Effector memory CD4-positive, alpha-beta T cell (primary cell): ENCODE data around the gene LYPLA2.
"Not testable (repeated sequence)": the region's sequence is repeated elsewhere in the genome, so short reads cannot be mapped to it uniquely, and the experiment has no call there.

Experiments used
- DNase-seq, 3 donors: peaks; one replicate each; pipeline ENCODE4 v3.0.0-alpha.2; 2020
- H3K27ac ChIP-seq: 2 replicates; pipeline ENCODE4 v1.7.0; 2013; ENCODE audit warnings: mild to moderate bottlenecking, low read length, moderate library complexity; ENCODE audit not compliant: insufficient read depth, poor library complexity, severe bottlenecking
- H3K27me3 ChIP-seq: replicated peaks from 2 replicates; pipeline ENCODE4 v1.7.0; 2013; ENCODE audit warnings: mild to moderate bottlenecking, low read length; ENCODE audit not compliant: insufficient read depth, control insufficient read depth, poor library complexity, severe bottlenecking
- H3K36me3 ChIP-seq: 2 replicates; pipeline ENCODE4 v1.7.0; 2013; ENCODE audit warnings: mild to moderate bottlenecking, low read length, moderate library complexity; ENCODE audit not compliant: control insufficient read depth, insufficient read depth
- H3K4me1 ChIP-seq: 2 replicates; pipeline ENCODE4 v1.7.0; 2013; ENCODE audit warnings: low read length, mild to moderate bottlenecking; ENCODE audit not compliant: control insufficient read depth, insufficient read depth, poor library complexity, severe bottlenecking
- H3K4me3 ChIP-seq: 2 replicates; pipeline ENCODE4 v1.7.0; 2013; ENCODE audit warnings: low read length, low read depth, mild to moderate bottlenecking; ENCODE audit not compliant: insufficient read depth, poor library complexity, severe bottlenecking
- H3K9me3 ChIP-seq: 2 replicates; pipeline ENCODE4 v1.7.0; 2013; ENCODE audit warnings: mild to moderate bottlenecking, low read length, moderate library complexity; ENCODE audit not compliant: control insufficient read depth

Gene LYPLA2

GRCh38 chr1:23777979-23778814, 12.7 kb upstream of the LYPLA2 start, which contains the start of gene PITHD1:
TSS of gene PITHD1 (plus strand) at chr1:23778418. CDS start at chr1:23778516, 98 bp downstream.
- Histone ChIP-seq H3K4me3 (peak within 1 kb of the TSS; percentile 81), H3K27ac (peak within 1 kb of the TSS; percentile 89), H3K36me3 (peaks cover 6% of the 10 kb centered on the region), H3K27me3 (no peaks in the 10 kb centered on the region), H3K9me3 (no peaks in the 10 kb centered on the region), H3K4me1 (peaks cover 22% of the 10 kb centered on the region)
- peak; percentile 73 to 74 (median 74) for DNase-seq

GRCh38 chr1:23779826-23780371, 11.0 kb upstream of the LYPLA2 start:
- Histone ChIP-seq H3K4me1 (peaks cover 22% of the 10 kb centered on the region), H3K36me3 (peaks cover 6% of the 10 kb centered on the region), H3K4me3 (no peak overlapping the region), H3K27ac (no peak overlapping the region), H3K27me3 (no peaks in the 10 kb centered on the region), H3K9me3 (no peaks in the 10 kb centered on the region)
- DNase-seq: no peak

- H3K36me3 ChIP-seq: peaks cover 28% of the 10 kb centered on the region
- H3K4me3 ChIP-seq: not testable (repeated sequence)
Measured at GRCh38 chr1:23783141-23783540, 7.8 kb upstream of the LYPLA2 start.

DNA sequence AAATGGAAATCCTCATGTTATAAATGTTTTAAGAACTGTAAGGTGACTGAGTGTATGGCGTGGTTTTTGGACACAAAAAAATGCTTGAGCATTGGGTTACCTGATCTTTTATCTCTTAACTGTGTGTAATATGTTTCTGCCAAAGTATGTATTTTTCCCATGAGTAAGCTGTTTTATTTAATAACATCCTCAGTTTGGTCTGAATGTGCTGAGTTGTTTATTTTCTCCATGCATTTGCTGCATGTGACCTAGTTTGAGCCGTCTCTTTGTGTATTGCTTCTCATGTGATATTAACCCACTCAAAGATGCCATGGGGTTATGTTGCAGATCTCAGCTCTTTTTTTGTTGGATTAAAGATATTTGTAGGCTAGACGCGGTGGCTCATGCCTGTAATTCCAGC, 6.1 kb upstream of the LYPLA2 start:
- Histone ChIP-seq H3K9me3 (no peaks in the 10 kb centered on the region), H3K4me3 (no peak overlapping the region), H3K27ac (no peak overlapping the region), H3K4me1 (peaks cover 5% of the 10 kb centered on the region), H3K27me3 (no peaks in the 10 kb centered on the region), H3K36me3 (peaks cover 28% of the 10 kb centered on the region)
- no peak for DNase-seq

More at GRCh38 chr1:23783141-23783540, 7.8 kb upstream of the LYPLA2 start:
- not testable (repeated sequence) for DNase-seq, H3K27me3 ChIP-seq, H3K27ac ChIP-seq, H3K9me3 ChIP-seq
- H3K4me1 ChIP-seq: peaks cover 16% of the 10 kb centered on the region

GRCh38 chr1:23787701-23788100, 3.2 kb upstream of the LYPLA2 start:
- Histone ChIP-seq H3K36me3 (peaks cover 22% of the 10 kb centered on the region), H3K27ac (no peak overlapping the region), H3K27me3 (no peaks in the 10 kb centered on the region), H3K4me3 (no peak overlapping the region), H3K9me3 (no peaks in the 10 kb centered on the region), H3K4me1 (peaks cover 16% of the 10 kb centered on the region)
- DNase-seq: no peak

DNA sequence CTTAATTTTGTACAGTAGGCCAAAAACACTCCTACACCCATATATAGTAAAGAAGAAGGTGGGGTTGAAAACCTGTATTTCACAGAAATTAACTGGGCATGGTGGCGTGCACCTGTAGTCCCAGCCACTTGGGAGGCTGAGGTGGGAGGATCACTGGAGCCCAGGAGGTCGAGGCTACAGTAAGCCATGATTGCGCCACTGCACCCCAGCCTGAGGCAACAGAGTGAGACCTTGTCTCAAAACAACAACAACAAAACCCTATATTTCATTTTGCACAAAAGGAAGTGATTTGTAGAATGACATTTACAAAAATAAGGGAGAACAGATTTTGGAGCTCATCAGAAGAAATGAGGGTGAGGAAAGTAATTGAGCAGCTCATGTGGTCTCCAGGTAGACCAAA, 2.2 kb upstream of the LYPLA2 start:
- no peak overlapping the region for H3K27ac ChIP-seq
- H3K27me3 ChIP-seq: no peaks in the 10 kb centered on the region
- peaks cover 27% of the 10 kb centered on the region for H3K36me3 ChIP-seq

DNA sequence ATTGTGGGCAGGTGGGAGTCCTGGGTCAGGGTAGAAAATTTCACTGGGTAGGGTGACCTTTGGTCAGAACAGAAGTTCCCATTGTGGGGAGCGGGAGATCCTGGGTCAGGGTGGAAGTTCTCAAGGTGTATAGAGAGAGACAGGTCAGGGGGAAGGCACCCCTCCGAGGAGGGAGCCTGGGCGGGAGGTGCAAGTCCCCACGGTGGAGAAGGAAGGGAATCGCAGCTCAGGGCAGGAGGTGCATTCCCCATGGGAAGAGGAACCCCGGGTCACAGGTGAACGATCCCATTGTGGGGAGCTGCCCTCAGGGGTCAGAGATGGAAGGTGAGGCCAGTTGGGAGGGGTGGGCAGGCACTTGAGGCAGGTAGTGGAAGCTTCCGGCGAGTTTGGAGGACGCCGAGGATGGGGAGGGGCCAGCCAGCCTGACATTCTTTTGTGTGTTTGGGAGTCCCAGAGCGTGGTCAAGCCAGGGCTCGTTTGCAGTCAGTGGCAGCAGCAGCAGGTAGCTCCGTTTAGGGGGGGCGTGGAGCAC, 637 bp downstream of the LYPLA2 start:
- peak overlapping the region; percentile 85 for H3K4me3 ChIP-seq
- no peaks in the 10 kb centered on the region for H3K27me3 ChIP-seq
- peak overlapping the region; percentile 83 for H3K27ac ChIP-seq
- peaks cover 16% of the 10 kb centered on the region for H3K4me1 ChIP-seq
- H3K36me3 ChIP-seq: peaks cover 28% of the 10 kb centered on the region
- no peak for DNase-seq
- no peaks in the 10 kb centered on the region for H3K9me3 ChIP-seq

More for the DNA sequence above, 2.2 kb upstream of the LYPLA2 start:
- peaks cover 16% of the 10 kb centered on the region for H3K4me1 ChIP-seq
- no peak overlapping the region for H3K4me3 ChIP-seq
- DNase-seq: no peak
- H3K9me3 ChIP-seq: no peaks in the 10 kb centered on the region

GRCh38 chr1:23792151-23792945, 1.4 kb downstream of the LYPLA2 start:
- Histone ChIP-seq H3K27me3 (no peaks in the 10 kb centered on the region), H3K4me3 (no peak overlapping the region), H3K36me3 (peaks cover 26% of the 10 kb centered on the region), H3K9me3 (no peaks in the 10 kb centered on the region), H3K4me1 (peaks cover 16% of the 10 kb centered on the region), H3K27ac (peak overlapping the region; percentile 83)
- DNase-seq: no peak

DNA sequence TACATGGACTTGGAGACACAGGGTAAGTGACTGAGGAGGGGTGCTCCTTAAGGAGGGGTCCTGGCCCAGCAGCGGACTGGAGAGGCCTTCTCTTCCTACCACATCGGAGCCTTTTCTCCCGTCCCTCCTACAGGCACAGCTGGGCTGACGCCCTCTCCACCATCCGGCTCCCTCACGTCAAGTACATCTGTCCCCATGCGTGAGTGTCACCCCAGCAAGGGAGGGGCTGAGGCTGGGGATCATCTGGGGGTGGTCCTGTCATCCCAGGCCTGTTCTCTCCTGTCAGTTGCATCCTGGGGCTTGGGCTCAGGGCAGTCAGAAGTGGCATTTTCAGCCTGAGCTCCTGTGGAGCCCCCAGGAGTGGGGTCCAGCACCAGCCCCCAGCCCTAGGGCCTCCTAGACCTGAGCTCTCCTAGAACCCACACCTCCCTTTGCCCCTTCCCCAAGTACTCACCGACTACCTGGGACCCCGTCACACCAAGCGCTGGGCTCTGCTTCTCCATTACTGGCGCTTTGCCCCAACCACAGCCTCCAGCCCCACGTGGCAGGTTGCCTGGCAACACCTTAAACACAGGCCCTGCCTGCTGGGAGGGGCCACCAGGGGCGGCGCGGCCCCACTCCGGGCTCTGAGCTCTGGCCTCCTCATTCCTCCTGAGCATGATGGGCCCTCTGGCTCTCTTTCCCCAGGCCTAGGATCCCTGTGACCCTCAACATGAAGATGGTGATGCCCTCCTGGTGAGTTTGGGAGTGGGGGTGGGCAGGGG, 2.3 kb downstream of the LYPLA2 start:
- H3K27me3 ChIP-seq: no peaks in the 10 kb centered on the region
- peak in 2 of 3 donors; percentile 29 to 49 for DNase-seq
- H3K9me3 ChIP-seq: no peaks in the 10 kb centered on the region
- H3K4me1 ChIP-seq: peaks cover 16% of the 10 kb centered on the region
- peak overlapping the region; percentile 42 for H3K27ac ChIP-seq
- peaks cover 21% of the 10 kb centered on the region for H3K36me3 ChIP-seq
- no peak overlapping the region for H3K4me3 ChIP-seq
